SK-N-MC (cell line): ENCODE data around the gene CTSD.

Source experiments
- EZH2 ChIP-seq: fragments of 200-600 bp; sonication (generic); IDR thresholded peaks from one replicate; pipeline ENCODE4 v1.6.1; 2017; ENCODE audit warnings: antibody characterized with exemption
- POLR2AphosphoS5 ChIP-seq: IDR thresholded peaks from 2 replicates; pipeline ENCODE4 v1.6.1; 2012; ENCODE audit warnings: mild to moderate bottlenecking, low read depth, low read length, borderline replicate concordance

DNA sequence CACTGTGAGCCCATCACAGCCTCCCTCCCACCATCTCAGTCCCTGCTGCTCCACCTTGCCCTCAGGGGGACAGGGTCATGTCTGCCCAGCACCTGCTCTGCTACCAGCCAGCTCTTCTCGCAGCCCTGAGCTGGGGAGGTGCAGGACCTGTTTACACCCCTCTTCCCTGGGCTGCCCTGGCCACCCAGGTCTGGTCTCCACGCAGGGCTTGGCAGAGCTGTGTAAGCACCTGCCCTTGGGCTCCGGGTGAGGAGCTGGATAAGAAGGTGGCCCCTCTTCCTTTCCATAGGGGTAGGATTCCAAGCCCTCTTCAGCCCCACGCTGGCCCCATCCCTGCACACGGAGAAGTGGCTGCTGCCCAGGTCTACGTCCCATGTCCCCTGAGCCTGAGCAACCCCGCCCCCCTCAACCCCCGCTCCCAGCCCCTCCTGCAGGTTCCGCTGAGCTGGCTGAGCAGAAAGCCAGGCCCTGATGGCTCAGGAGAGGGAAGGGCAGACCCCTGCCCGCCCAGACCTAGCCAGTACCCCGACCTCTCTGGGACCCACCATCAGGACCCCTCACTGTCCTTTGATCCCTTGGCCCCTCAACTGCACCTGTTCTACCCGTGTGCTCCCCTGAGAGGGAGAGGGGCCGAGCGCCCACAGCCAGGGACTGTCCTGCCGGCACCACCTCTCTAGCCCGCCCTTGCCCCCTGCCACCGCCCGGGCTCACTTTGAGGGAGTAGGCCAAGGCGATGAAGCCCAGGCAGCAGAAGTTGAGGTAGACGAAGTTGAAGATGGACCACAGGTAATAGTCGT lies 16.6 kb downstream of the CTSD start:
- no peak for TF ChIP-seq POLR2AphosphoS5
- no peak for TF ChIP-seq EZH2
